Kidney glomerular epithelial cell (primary cell): ENCODE measurements around the gene XIST.
"Not testable (repeated sequence)": the region's sequence is repeated elsewhere in the genome, so short reads cannot be mapped to it uniquely, and the experiment has no call there.

Experiments used
- DNase-seq: peaks from one replicate; lab custom pipeline; 2025; lab: John Stamatoyannopoulos, UW

The XIST gene

GRCh38 chrX:73852467-73852866 lies at the start of gene XIST:
Gene XIST (minus strand): TSS chrX:73852714.
- DNase-seq = no peak

GRCh38 chrX:73898315-73898714 lies 45.8 kb upstream of the XIST start:
- not testable (repeated sequence) for DNase-seq

- DNase-seq = not testable (repeated sequence)
These were observed 40.1 kb upstream of the XIST start for GRCh38 chrX:73892515-73893090.

DNA sequence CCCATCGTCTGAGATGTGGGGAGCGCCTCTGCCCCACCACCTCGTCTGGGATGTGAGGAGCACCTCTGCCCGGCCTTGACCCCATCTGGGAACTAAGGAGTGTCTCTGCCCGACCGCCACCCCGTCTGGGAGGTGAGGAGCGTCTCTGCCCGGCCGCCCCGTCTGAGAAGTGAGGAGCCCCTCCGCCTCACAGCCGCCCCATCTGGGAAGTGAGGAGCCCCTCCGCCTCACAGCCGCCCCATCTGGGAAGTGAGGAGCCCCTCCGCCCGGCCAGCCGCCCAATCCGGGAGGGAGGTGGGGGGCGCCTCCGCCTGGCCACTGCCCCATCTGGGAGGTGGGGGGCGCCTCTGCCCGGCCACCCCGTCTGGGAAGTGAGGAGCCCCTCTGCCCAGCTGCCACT lies 29.7 kb upstream of the XIST start:
- not testable (repeated sequence) for DNase-seq

DNA sequence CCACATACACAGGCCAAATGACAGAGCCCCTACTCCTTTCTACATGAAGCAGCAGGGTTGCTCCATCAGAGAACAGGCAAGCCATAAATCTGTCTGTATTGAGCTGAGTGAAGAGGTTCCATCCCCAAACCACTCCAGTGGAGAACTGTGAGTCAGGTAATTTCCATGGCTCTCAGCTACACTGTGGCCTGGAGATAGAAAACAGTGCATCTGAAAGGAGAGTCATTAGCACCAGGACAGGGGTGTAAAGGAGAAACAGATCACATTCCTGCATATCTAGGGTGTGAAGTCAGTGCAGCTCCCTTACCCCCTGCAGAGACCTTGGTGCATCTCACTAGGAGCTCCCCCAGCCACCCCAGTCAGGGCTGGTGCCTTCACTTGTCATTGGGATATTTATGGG lies 25.2 kb upstream of the XIST start:
- DNase-seq = peak; percentile 74

DNA sequence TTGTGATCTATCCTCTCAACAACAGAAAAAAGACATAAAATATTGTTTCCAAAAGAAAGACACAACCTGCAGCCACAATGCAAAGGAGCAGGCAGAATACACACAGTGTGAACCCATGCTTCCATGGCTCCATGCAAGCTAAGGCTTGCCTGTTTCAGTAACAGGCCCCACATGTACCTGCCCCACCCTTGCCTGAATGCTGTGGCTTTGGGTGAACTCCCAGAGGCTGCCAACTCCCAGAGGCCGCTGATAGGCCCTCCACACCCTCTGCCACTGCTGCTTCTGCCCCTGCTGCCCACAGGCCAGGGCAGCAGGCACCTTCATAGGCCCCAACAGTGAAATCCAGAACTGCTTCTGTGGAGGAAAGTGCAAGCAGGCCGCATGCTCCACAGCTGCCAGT lies 24.4 kb upstream of the XIST start:
- DNase-seq = no peak

DNA sequence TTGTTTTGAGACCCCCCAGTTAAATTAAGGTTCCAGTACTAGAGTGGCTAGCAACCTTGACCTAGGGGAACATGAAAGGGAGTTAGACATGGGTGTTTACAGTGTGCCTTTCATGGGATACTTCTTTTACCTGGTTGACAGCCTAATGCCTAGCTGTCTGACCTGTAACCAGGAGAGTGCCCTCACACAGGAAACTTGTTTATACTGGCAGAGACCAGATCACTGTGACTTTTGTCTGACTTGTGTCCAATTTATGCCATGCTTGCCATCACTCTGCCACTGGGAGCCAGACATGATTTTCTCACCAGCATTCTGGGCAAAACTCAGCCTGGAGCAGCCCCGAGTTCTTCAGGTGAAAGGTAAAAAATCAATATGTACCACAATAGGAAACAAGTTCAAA lies 16.4 kb upstream of the XIST start:
- DNase-seq = no peak

- no peak for DNase-seq
These were observed 14.6 kb upstream of the XIST start for GRCh38 chrX:73867144-73867543.

DNA sequence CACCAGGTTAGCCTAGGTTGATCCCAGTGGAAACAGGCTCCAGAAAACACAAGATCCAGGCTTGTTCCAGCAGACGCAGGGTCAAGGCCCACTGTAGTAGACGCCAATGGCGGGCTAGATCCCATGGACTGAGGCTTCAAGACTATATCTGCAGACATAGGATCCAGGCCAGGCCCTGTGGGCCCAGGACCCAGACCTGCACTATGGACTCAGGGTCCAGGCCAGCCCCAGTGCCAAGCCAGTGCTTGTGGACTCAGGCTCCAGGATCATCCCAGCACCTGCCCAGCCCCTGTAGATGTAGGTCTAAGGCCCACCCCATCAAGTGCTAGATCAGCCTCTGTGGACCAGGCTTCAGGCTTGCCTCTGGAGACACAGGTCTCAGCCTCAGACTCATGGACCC lies 11.3 kb upstream of the XIST start:
- no peak for DNase-seq

- DNase-seq = no peak
These were observed 10.8 kb upstream of the XIST start for GRCh38 chrX:73863268-73863667.

GRCh38 chrX:73859622-73860021 lies 7.1 kb upstream of the XIST start:
- DNase-seq = no peak

DNA sequence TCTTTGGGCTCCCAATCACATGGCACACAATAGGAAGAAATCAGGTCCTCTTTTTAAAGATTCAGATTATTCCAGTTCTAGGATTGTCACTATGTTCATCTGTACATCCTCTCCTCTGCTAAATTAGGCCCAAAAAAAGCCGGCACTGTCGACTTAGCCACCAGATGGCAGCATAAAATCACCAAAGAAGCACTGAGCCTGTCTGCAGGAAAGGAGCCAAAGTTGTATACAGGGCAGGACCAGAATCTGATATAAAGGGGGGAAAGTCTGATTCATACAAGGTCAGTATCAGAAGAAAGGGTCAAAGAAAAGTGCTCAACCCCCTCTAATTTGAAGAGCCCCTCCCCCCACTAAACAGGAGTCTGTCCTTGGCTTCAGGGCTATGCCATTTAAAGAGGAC lies 3.0 kb upstream of the XIST start:
- peak; percentile 20 for DNase-seq

DNA sequence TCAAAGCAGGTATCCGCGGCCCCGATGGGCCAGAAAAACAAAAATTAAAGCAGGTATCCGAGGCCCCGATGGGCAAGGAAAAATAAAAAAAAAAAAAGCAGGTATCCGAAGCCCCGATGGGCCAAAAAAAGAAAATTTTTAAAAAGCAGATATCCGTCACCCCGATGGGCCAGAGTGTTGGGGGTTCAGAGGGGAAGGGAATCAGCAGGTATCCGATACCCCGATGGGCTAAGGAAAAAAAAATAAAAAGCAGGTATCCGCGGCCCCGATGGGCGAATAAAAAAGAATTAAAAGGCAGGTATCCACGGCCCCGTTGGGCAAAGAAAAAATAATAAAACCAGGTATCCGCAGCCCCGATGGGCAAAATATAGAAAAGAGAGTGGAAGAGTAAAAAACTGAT lies 492 bp downstream of the XIST start:
- DNase-seq = no peak

- DNase-seq = no peak
These were observed 1.2 kb downstream of the XIST start for GRCh38 chrX:73851014-73852009.

- DNase-seq = no peak
These were observed 2.1 kb downstream of the XIST start for GRCh38 chrX:73850124-73851013.

DNA sequence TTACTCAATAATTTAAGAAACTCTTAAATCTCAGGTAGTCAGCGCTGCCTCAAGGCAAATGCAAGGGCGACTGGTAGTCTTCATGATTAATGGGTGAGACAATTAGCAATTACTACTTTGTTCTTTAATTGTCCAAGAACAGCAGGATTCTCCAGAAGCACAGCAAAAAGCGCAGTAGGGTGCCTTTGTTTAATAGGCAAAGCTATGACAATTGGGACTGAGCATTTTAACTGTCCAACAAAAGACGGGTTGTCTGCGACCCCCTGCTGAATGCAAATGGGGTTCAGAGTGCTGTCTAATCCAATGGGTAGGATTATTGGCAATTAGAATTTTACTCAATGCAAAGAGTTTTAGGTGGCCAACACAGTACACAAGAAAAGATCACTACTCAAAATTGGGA lies 3.4 kb downstream of the XIST start:
- DNase-seq = no peak

DNA sequence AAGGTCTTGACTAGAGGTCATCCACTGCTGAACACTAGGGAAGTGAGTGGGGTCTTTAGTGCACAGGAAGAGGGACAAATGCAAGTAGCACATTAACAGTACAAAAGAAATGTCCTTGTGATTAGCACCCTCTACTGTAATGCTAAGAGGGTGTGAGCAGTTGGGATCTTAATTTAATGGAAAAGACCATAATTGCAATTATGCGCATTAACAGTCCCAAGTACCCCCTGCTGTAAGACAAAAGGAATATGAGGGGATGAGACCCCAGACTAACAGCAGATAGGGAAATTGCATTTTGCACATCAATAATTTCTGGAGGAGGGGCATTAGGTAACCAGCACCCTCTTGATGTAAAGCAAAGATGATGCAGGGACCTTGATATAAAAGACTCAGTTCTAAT lies 4.5 kb downstream of the XIST start:
- DNase-seq = no peak

DNA sequence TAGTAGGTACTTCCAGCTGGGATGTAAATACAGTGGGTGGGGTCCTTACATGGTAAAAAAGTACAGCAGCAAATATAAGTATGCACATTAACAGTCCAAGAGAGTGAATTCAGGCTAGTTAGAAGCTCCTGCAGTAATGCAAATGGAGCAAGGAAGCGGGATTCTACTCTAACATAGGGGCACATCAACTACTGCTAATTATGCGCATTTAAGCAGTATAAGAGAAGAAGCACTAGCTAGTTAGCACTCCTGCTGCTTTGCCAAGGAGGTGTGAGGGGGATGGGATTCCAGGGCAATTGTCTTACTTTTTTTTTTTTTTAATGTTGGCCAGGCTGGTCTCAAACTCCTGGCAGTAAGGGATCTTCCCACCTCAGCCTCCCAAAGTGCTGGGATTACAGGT lies 5.4 kb downstream of the XIST start:
- no peak for DNase-seq

GRCh38 chrX:73842541-73843234 lies 9.8 kb downstream of the XIST start:
- DNase-seq = no peak

DNA sequence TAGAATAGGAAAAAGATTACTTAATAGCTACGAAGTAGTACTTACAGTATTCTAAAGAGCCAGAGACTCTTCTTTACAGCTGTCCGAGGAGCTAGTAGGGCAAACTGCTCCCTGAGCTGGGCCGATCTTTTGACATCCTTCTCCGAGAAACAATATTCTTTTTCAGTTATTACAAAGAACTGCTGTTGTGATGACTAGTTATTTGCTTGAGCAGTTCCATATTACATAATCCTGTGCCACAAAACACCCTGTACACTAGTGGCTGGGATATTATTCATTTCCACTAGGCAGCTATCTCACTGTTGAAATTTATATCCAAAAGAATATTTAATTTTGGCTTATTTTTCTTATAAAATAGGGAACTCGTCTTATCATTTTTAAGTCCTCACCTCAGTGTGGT lies 11.2 kb downstream of the XIST start:
- DNase-seq = no peak

GRCh38 chrX:73840120-73840924 lies 12.2 kb downstream of the XIST start:
- no peak for DNase-seq
